ENCODE results near the gene XCL1.
"Not testable (repeated sequence)": the region's sequence is repeated elsewhere in the genome, so short reads cannot be mapped to it uniquely, and the experiment has no call there.

XCL1 gene

GRCh38 chr1:168576245-168576688 is at the start of gene XCL1:
TSS of gene XCL1 (plus strand) at chr1:168576605. CDS start at chr1:168576638, 33 bp downstream.
- not testable (repeated sequence) for DNase-seq

DNA sequence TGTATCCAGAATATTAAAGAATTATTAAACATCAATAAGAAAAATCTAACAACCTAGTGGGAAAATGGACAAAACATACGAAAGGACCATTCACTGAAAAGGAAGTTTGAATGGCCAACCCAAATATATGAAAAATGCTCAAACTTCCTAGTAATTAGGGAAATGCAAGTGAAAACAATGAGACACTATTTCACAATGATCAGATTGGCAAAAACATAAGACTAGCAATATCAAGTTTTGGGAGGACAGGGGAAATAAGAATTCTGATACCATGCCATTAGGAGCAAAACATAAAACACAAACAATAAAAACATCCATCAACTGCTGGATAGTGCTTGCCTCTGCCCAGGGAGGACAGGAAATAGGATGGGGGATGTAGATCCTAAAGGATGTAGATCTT is 46.9 kb upstream of the XCL1 start:
- no peak for DNase-seq

DNA sequence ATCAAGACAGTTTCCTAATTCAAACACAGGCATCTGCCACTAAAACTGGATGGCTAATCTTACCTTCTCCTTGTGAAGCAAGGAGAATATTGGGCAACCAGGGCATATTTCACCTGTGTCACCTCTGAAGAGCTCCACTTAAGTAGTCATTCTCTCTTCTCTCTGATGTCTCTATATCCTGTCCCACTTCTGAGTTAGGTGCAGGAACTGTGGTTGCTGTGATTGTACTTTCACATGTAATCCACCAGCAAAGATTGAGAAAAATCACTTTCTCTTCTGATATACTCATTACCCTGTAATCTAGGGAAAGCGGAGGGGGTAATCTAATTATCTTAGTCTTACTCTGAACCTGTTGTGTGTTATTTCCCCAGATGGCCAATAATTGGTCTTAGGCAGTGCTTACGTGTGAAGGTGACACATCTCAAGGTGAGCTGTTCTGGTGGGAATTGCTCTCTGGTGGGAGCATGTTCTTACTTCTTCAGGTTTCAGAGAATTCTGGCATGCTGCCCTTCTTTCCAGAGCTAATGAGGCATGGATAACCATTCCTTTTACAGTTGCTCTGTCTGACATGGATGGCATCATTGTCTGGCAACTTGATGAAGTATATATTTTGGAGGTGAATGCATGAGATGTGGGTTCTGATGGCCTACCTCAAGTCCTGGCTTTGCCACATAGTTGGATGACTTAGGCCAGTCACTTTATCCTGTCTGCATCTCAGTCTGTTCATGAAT is 44.6 kb upstream of the XCL1 start:
- no peak for DNase-seq

GRCh38 chr1:168535536-168535935 is 40.9 kb upstream of the XCL1 start:
- DNase-seq: peak; percentile 93

DNA sequence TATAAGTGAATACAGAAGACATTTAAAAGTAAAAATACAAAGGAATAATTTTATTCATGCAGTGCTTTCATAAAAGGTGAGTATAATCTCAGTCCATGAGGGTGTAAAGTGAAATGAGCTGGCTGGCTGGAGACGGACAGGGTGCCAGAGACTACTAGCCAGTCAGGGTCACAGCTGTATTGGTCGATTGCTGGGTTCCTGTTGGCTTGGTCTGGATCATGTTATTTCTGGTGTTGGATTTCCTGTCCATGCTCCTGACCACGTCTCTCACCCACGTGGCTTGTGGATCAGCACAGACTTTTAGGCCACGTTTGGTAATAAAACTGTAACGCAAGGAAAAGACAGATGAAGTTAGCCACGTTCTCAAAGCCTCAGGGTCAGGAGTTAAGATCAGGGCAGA is 35.6 kb upstream of the XCL1 start:
- DNase-seq: not testable (repeated sequence)

DNA sequence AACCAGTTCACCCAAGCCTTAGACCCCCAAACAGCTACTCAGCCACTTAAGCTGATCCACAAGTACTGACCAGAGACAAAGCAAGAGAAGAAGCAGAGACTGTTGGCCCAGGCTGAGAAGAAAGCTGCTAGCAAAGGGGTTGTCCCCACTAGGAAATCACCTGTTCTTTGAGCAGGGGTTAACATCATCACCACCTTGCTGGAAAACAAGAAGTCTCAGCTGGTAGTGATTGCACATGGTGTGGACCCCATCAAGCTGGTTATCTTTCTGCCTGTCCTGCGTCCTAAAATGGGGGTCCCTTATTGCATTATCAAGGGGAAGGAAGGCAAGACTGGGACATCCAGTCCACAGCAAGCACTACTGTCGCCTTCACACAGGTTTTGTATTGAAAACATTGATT is 33.4 kb upstream of the XCL1 start:
- not testable (repeated sequence) for DNase-seq

GRCh38 chr1:168543840-168544498 is 32.4 kb upstream of the XCL1 start, which contains the start of gene XCL2:
TSS of gene XCL2 (minus strand) at chr1:168543997. CDS start at chr1:168543964, 33 bp downstream.
- not testable (repeated sequence) for DNase-seq

DNA sequence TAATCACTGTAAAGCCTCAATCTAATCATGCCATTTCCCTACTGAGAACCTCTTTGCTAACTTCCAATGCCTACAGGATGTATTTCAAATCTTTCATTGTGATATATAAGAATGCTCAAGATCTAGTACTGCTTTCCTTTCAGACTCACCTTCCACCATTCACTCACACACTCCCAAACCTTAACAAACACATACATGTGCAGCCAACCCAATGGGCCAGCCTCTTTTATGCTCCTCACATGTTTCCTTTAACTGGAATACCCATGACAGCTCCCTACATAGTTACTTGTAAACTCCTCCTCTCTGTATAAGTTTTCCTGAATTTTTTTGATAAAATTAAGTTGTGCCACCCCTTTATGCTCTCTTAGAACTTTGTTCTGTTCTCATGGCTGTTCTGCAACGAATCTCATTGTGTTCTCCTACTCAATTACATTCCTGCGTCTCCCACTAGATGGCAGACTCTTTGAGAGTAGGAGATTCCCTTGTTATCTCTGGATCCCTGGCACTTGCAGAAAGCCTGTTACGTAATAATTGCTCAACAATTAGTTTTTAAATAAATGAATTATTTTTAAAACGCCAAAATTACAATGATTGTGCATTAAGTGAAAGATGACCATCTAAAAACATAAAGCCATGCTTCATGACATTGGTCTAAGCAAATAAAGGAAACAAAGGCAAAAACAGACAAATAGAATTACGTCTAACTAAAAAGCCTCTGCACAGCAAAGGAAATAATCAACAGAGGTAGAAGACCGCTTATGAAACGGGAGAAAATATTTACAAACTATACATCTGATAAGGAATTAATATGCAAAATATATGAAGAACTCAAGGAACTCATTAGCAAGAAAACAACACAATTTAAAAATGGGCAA is 30.5 kb upstream of the XCL1 start:
- DNase-seq: peak; percentile 64

DNA sequence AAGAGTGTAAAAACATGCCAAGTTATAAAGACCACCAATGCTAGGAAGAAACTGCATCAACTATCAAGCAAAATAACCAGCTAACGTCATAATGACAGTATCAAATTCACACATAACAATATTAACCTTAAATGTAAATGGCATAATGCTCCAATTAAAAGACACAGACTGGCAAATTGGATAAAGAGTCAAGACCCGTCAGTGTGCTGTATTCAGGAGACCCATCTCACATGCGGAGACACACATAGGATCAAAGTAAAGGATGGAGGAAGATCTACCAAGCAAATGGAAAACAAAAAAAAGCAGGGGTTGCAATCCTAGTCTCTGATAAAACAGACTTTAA is 29.9 kb upstream of the XCL1 start:
- DNase-seq: not testable (repeated sequence)

GRCh38 chr1:168550971-168551370 is 25.4 kb upstream of the XCL1 start:
- no peak for DNase-seq

- no peak for DNase-seq
Observed at GRCh38 chr1:168551688-168552087, 24.7 kb upstream of the XCL1 start.

- DNase-seq: no peak
Observed at GRCh38 chr1:168552961-168553360, 23.4 kb upstream of the XCL1 start.

DNA sequence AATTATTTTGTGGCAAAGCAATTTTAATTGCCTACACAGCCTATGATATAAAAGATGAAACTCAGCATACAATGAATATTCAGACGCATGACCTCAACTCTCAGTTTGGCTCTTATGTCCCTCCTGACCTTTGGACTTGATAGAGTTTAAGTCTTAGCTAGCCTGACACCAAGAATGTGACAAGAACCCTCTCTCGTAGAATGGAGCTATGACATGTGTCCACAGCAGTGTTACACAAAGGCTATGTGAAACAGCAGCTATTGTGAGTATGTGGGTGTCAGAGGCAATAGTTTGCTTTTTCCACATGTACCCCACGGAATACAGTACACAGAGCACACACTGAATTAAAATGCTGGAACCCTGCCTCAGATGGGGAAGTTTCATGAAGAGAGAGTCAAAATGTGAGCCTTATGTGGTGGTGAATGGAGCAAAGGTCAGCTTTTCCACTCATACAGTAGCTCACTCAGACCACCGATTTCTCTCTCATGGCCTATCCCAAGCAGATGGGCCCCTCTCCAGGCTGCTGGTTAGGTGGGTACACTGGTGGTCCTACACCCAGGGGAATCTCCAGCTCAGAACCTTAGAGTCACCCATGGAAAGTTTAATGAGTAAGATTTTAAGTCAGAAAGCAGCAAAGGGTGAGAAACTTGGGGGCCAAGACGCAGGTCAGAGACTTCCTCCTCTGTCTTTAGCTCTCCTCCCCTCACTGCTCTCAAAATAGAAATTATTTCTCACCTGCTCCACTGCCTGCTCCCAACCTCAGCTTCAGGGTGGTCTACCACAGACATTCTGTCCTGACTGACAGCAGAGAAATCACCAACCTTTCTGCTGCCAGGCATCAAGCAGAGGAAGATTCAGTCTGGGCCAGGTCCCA is 22.5 kb upstream of the XCL1 start:
- DNase-seq: no peak

DNA sequence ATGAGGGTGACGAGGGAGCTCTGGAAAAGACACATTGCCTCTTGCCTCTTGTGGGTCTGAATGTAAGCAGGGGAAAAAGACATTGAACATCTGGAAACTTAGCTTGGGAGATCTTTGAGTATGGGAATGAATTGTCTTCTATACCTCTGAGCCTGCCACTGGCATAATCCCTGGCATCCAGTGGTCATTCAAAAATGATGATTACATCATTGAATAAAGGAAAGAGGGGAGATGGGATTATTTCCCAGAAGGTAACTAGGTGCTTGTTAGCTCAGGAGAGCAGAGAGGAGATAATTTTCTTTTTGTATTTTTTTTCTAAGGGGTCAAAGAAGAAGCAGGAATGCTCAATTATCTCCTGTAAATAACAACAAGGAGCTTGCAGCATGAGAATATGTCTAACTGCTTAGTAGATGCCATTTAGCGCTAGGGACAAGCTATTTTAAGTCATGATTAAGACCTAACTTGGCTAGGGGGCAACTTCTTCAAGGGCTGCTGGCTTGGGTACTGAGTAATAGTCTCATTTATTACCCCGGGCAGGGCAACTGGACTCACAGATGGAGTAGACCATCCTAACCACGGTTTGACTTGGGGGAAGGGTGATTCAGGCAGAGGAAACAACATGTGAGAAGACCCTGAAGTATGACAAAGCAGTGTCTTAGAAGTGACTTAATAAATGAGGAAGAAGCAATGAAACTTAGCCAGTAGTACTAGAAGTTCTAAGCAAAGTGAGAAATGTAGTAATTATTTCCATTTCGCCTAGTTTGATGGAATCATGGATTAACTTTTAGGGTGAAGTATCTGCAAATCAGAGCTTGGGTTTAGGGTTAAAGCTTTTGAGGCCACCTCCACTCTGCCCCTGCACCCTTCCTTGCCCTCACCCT is 21.6 kb upstream of the XCL1 start:
- peak; percentile 21 for DNase-seq

GRCh38 chr1:168555508-168556046 is 20.8 kb upstream of the XCL1 start:
- no peak for DNase-seq

DNA sequence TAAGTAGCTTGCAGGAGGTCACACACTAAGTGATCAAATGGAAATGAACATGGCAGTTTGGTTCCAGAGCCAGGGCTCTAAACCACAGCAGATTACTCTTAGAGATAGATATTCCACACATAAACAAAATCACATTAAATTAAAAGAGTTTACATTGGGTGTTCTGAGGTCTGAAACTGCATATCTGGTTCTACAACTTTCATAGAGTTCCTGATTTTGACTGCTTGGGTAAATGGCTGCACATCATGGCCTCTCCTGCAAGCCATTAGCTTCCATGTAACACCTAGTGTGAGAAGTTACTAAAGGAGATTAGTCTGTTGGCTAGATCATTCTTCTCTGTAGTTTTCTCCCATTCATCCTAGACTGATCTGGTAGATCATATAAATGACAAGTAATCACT is 19.8 kb upstream of the XCL1 start:
- DNase-seq: no peak

DNA sequence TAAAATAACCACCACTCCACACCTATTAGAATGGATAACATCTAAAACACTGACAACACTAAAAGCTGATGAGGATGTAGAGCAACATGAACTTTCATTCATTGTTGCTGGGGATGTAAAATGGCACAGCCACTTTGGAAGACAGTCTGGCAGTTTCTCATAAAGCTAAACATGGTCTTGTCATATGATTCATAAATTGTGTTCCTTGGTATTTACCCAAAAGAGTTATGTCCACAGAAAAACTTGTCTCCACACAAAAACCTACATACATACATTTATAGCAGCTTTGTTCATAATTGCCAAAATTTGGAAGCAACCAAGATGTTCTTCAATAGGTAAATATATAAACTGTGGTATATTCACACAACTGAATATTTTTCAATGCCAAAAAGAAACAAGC is 16.0 kb upstream of the XCL1 start:
- DNase-seq: no peak

DNA sequence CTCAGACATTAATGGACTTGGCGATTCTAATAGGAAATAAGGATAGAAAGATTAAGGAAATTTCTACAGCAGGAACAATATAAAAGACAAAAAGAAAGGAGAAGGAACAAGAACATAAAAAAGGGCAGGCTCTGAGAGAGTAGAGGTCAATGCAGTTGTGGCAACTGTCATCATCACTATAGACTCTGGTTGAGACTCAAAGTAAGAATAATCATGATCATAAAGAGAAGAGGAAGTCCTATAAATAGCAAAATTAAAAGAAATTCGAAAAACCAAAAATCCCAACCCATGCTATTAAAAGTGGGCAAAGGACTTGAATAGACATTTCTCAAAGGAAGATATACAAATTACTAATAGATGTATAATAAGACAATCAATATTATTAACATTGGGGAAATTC is 14.4 kb upstream of the XCL1 start:
- DNase-seq: no peak

GRCh38 chr1:168565825-168566224 is 10.6 kb upstream of the XCL1 start:
- DNase-seq: peak; percentile 9

GRCh38 chr1:168567007-168567406 is 9.4 kb upstream of the XCL1 start:
- peak; percentile 39 for DNase-seq

- DNase-seq: no peak
Observed at GRCh38 chr1:168567568-168567967, 8.8 kb upstream of the XCL1 start.

Measured in hematopoietic multipotent progenitor cell treated with erythropoietin and hydrocortisone succinate and interleukin-3 and kit ligand, for 4 days (in vitro differentiated cells).